GM23338 (cell line): ENCODE measurements around the gene KBTBD12. TPM values are rescaled to one million over a fixed set of nuclear protein-coding genes. Genes with fewer than 3 reads are reported as not detected.
"Not testable (repeated sequence)": the region's sequence is repeated elsewhere in the genome, so short reads cannot be mapped to it uniquely, and the experiment has no call there.

ENCODE experiments used
- ATAC-seq: fragments of 200-7000 bp; cut with Tn5 transposase; 3 replicates; pipeline ENCODE4 v1.9.1; 2020
- DNase-seq: peaks from one replicate; pipeline ENCODE4 v3.0.0-alpha.2; 2015; ENCODE audit warnings: low spot score
- H2AFZ ChIP-seq: fragments of 200-600 bp; sonication (generic); 2 replicates; pipeline ENCODE4 v1.8.0; 2016; ENCODE audit warnings: antibody characterized with exemption, mild to moderate bottlenecking, moderate library complexity
- H3F3A ChIP-seq: fragments of 200-600 bp; sonication (generic); replicated peaks from 2 replicates; pipeline ENCODE4 v1.8.0; 2017; ENCODE audit warnings: antibody characterized with exemption, mixed run types, low read depth
- H3K27ac ChIP-seq: fragments of 200-600 bp; sonication (generic); 2 replicates; pipeline ENCODE4 v1.6.1; 2016; ENCODE audit warnings: low read depth
- H3K27me3 ChIP-seq: fragments of 200-600 bp; sonication (generic); 2 replicates; pipeline ENCODE4 v1.8.0; 2016; ENCODE audit warnings: mild to moderate bottlenecking, mixed run types, moderate library complexity; ENCODE audit not compliant: insufficient read depth
- H3K36me3 ChIP-seq: fragments of 200-600 bp; sonication (generic); 2 replicates; pipeline ENCODE4 v1.8.0; 2016; ENCODE audit warnings: mild to moderate bottlenecking; ENCODE audit not compliant: insufficient read depth
- H3K4me1 ChIP-seq: fragments of 200-600 bp; sonication (generic); 2 replicates; pipeline ENCODE4 v1.8.0; 2016; ENCODE audit warnings: mild to moderate bottlenecking, moderate library complexity; ENCODE audit not compliant: insufficient read depth
- H3K4me2 ChIP-seq: fragments of 200-600 bp; sonication (generic); 2 replicates; pipeline ENCODE4 v1.7.1; 2017; ENCODE audit warnings: mixed run types
- H3K4me3 ChIP-seq: fragments of 200-600 bp; sonication (generic); 2 replicates; pipeline ENCODE4 v1.6.1; 2016; ENCODE audit warnings: mixed run types
- H3K79me2 ChIP-seq: fragments of 200-600 bp; sonication (generic); replicated peaks from 2 replicates; pipeline ENCODE4 v1.8.0; 2017; ENCODE audit warnings: mild to moderate bottlenecking; ENCODE audit not compliant: insufficient read depth
- H3K9me2 ChIP-seq: fragments of 200-600 bp; sonication (generic); 2 replicates; pipeline ENCODE4 v1.8.0; 2017; ENCODE audit not compliant: insufficient read depth
- H4K20me1 ChIP-seq: fragments of 200-600 bp; sonication (generic); replicated peaks from 2 replicates; pipeline ENCODE4 v1.8.0; 2017; ENCODE audit warnings: mild to moderate bottlenecking; ENCODE audit not compliant: insufficient read depth
- H3K27ac Mint-ChIP-seq: 2 replicates; pipeline ENCODE4 v1.8.0; 2020; ENCODE audit warnings: inconsistent platforms, mild to moderate bottlenecking, moderate library complexity, mixed read lengths
- H3K27me3 Mint-ChIP-seq: 3 replicates; pipeline ENCODE4 v1.8.0; 2022; ENCODE audit warnings: low read depth, mild to moderate bottlenecking, moderate library complexity, mixed read lengths, inconsistent platforms; ENCODE audit not compliant: insufficient read depth, poor library complexity
- H3K36me3 Mint-ChIP-seq: 3 replicates; pipeline ENCODE4 v1.8.0; 2021; ENCODE audit warnings: low read depth, mild to moderate bottlenecking, inconsistent platforms, moderate library complexity, mixed read lengths
- H3K4me1 Mint-ChIP-seq: 3 replicates; pipeline ENCODE4 v1.8.0; 2020; ENCODE audit warnings: mild to moderate bottlenecking, inconsistent platforms, mixed read lengths
- H3K4me3 Mint-ChIP-seq: 3 replicates; pipeline ENCODE4 v1.8.0; 2021; ENCODE audit warnings: moderate library complexity, mild to moderate bottlenecking, inconsistent platforms, mixed read lengths
- H3K9me3 Mint-ChIP-seq: 3 replicates; pipeline ENCODE4 v1.8.0; 2020; ENCODE audit warnings: moderate library complexity, mild to moderate bottlenecking, inconsistent platforms, mixed read lengths
- CREB1 ChIP-seq: fragments of 250-450 bp; sonication (Bioruptor Pico); IDR thresholded peaks from 2 replicates; pipeline ENCODE4 v1.5.0; 2020; ENCODE audit warnings: low read depth, mild to moderate bottlenecking, moderate library complexity
- CTCF ChIP-seq, 2 experiments: fragments of 200-600 bp in 1 of 2; sonication (generic) in 1 of 2; conservative IDR thresholded peaks; 2 replicates each; pipeline versions ENCODE4 v1.5.1 to v1.6.1; 2016 to 2017; ENCODE audit warnings: antibody characterized with exemption in 2 of 2, low read depth in 2 of 2, mild to moderate bottlenecking in 2 of 2, moderate library complexity in 1 of 2
- EZH2 ChIP-seq: fragments of 200-600 bp; sonication (generic); IDR thresholded peaks from one replicate; pipeline ENCODE4 v1.8.0; 2017; ENCODE audit warnings: antibody characterized with exemption, mild to moderate bottlenecking, low read depth; ENCODE audit not compliant: unreplicated experiment
- JUNB ChIP-seq: IDR thresholded peaks from one replicate; pipeline ENCODE4 v1.6.1; 2016; ENCODE audit warnings: antibody characterized with exemption; ENCODE audit not compliant: unreplicated experiment
- NANOG ChIP-seq: IDR thresholded peaks from 2 replicates; pipeline ENCODE4 v1.6.1; 2016; ENCODE audit warnings: antibody characterized with exemption, borderline replicate concordance
- POLR2AphosphoS5 ChIP-seq: IDR thresholded peaks from 2 replicates; pipeline ENCODE4 v1.6.1; 2016; ENCODE audit warnings: antibody characterized with exemption, low read depth
- STAT1 ChIP-seq: IDR thresholded peaks from one replicate; pipeline ENCODE4 v1.6.1; 2016; ENCODE audit warnings: antibody characterized with exemption; ENCODE audit not compliant: unreplicated experiment
- ZNF114 ChIP-seq: fragments of 250-450 bp; sonication (Bioruptor Pico); IDR thresholded peaks from 2 replicates; pipeline ENCODE4 v1.5.0; 2020; ENCODE audit warnings: mild to moderate bottlenecking, moderate library complexity
- ZNF331 ChIP-seq: fragments of 250-450 bp; sonication (Bioruptor Pico); IDR thresholded peaks from 2 replicates; pipeline ENCODE4 v1.5.0; 2020; ENCODE audit warnings: low read depth, mild to moderate bottlenecking, moderate library complexity
- polyA plus RNA-seq: library from polyadenylated mRNA; unstranded; fragments of >200 nt; fragmentation: Nextera tagmentation; extraction: Ambion mirVana; gene quantifications from 2 replicates; pipeline ENCODE4 v1.2.1, GENCODE V29; 2016
- total RNA-seq: library from RNA; depleted of rRNA; stranded (reverse); fragments of >200 nt; shearing (Covaris generic); gene quantifications from 2 replicates; pipeline ENCODE4 v1.2.3, GENCODE V29; 2014
- TF ChIP-seq, protein P1 (sequence below): IDR thresholded peaks from one replicate; pipeline ENCODE4 v1.6.1; 2018; ENCODE audit warnings: antibody characterized with exemption; ENCODE audit not compliant: unreplicated experiment
- TF ChIP-seq, protein P2 (sequence below): IDR thresholded peaks from 2 replicates; pipeline ENCODE4 v1.6.1; 2016; ENCODE audit warnings: antibody characterized with exemption

Gene KBTBD12
- total and polyA plus RNA-seq, 2 experiments from 2014 or later = 0.53 to 0.69 TPM

- TF ChIP-seq NANOG = no peak
- TF ChIP-seq, protein P1, sequence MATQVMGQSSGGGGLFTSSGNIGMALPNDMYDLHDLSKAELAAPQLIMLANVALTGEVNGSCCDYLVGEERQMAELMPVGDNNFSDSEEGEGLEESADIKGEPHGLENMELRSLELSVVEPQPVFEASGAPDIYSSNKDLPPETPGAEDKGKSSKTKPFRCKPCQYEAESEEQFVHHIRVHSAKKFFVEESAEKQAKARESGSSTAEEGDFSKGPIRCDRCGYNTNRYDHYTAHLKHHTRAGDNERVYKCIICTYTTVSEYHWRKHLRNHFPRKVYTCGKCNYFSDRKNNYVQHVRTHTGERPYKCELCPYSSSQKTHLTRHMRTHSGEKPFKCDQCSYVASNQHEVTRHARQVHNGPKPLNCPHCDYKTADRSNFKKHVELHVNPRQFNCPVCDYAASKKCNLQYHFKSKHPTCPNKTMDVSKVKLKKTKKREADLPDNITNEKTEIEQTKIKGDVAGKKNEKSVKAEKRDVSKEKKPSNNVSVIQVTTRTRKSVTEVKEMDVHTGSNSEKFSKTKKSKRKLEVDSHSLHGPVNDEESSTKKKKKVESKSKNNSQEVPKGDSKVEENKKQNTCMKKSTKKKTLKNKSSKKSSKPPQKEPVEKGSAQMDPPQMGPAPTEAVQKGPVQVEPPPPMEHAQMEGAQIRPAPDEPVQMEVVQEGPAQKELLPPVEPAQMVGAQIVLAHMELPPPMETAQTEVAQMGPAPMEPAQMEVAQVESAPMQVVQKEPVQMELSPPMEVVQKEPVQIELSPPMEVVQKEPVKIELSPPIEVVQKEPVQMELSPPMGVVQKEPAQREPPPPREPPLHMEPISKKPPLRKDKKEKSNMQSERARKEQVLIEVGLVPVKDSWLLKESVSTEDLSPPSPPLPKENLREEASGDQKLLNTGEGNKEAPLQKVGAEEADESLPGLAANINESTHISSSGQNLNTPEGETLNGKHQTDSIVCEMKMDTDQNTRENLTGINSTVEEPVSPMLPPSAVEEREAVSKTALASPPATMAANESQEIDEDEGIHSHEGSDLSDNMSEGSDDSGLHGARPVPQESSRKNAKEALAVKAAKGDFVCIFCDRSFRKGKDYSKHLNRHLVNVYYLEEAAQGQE = no peak
- TF ChIP-seq, protein P2, sequence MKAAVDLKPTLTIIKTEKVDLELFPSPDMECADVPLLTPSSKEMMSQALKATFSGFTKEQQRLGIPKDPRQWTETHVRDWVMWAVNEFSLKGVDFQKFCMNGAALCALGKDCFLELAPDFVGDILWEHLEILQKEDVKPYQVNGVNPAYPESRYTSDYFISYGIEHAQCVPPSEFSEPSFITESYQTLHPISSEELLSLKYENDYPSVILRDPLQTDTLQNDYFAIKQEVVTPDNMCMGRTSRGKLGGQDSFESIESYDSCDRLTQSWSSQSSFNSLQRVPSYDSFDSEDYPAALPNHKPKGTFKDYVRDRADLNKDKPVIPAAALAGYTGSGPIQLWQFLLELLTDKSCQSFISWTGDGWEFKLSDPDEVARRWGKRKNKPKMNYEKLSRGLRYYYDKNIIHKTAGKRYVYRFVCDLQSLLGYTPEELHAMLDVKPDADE = no peak
- TF ChIP-seq ZNF114 (CRISPR knock-in tag) = no peak
- TF ChIP-seq CTCF (conservative IDR thresholded peaks at IDR 0.05; ENCODE audit: low read depth in 2 of 2) = no peak
- no peak for TF ChIP-seq EZH2
- no peak for TF ChIP-seq STAT1
- no peak for TF ChIP-seq POLR2AphosphoS5
- TF ChIP-seq JUNB = no peak
- TF ChIP-seq CREB1 (CRISPR knock-in tag) = no peak
- TF ChIP-seq ZNF331 (CRISPR knock-in tag) = no peak
Observed at GRCh38 chr3:127905556-127905955, 9.5 kb upstream of the KBTBD12 start (continued).

- H3K4me3 ChIP-seq, H3K9me2 ChIP-seq, H3K27ac ChIP-seq, H3K27ac Mint-ChIP-seq, H4K20me1 ChIP-seq, H3F3A ChIP-seq, H3K27me3 ChIP-seq, H2AFZ ChIP-seq, H3K4me2 ChIP-seq, H3K9me3 Mint-ChIP-seq, H3K4me1 ChIP-seq, H3K4me3 Mint-ChIP-seq, H3K79me2 ChIP-seq, DNase-seq, H3K36me3 ChIP-seq, H3K4me1 Mint-ChIP-seq, H3K36me3 Mint-ChIP-seq, ATAC-seq: not testable (repeated sequence)
- H3K27me3 Mint-ChIP-seq = peaks cover 12% of the 10 kb centered on the region
Observed at GRCh38 chr3:127906653-127907052, 8.4 kb upstream of the KBTBD12 start.
